ENCODE results near the gene POTEJ.
"Not testable (repeated sequence)": the region's sequence is repeated elsewhere in the genome, so short reads cannot be mapped to it uniquely, and the experiment has no call there.

POTEJ gene

GRCh38 chr2:130611140-130611539 lies at the start of gene POTEJ:
POTEJ (plus strand) TSS chr2:130611440; CDS start chr2:130611533, 93 bp downstream.
- not testable (repeated sequence) for DNase-seq

GRCh38 chr2:130566165-130566564 lies 45.1 kb upstream of the POTEJ start:
- not testable (repeated sequence) for DNase-seq

- DNase-seq: not testable (repeated sequence)
Observed at GRCh38 chr2:130571929-130572328, 39.3 kb upstream of the POTEJ start.

- DNase-seq: not testable (repeated sequence)
Observed at GRCh38 chr2:130574230-130574629, 37.0 kb upstream of the POTEJ start.

- not testable (repeated sequence) for DNase-seq
Observed at GRCh38 chr2:130576209-130576784, 34.9 kb upstream of the POTEJ start.

- not testable (repeated sequence) for DNase-seq
Observed at GRCh38 chr2:130577559-130577958, 33.7 kb upstream of the POTEJ start.

- not testable (repeated sequence) for DNase-seq
Observed at GRCh38 chr2:130579121-130579520, 32.1 kb upstream of the POTEJ start.

GRCh38 chr2:130581491-130581890 lies 29.7 kb upstream of the POTEJ start:
- DNase-seq: not testable (repeated sequence)

- not testable (repeated sequence) for DNase-seq
Observed at GRCh38 chr2:130582970-130583369, 28.3 kb upstream of the POTEJ start.

GRCh38 chr2:130583582-130583981 lies 27.7 kb upstream of the POTEJ start:
- not testable (repeated sequence) for DNase-seq

GRCh38 chr2:130584726-130585125 lies 26.5 kb upstream of the POTEJ start:
- not testable (repeated sequence) for DNase-seq

- not testable (repeated sequence) for DNase-seq
Observed at GRCh38 chr2:130588688-130589458, 22.4 kb upstream of the POTEJ start.

GRCh38 chr2:130590170-130590841 lies 20.9 kb upstream of the POTEJ start:
- DNase-seq: not testable (repeated sequence)

- DNase-seq: not testable (repeated sequence)
Observed at GRCh38 chr2:130590842-130591359, 20.3 kb upstream of the POTEJ start.

- not testable (repeated sequence) for DNase-seq
Observed at GRCh38 chr2:130592791-130593414, 18.3 kb upstream of the POTEJ start.

- not testable (repeated sequence) for DNase-seq
Observed at GRCh38 chr2:130594011-130594410, 17.2 kb upstream of the POTEJ start.

- not testable (repeated sequence) for DNase-seq
Observed at GRCh38 chr2:130596757-130597156, 14.5 kb upstream of the POTEJ start.

- not testable (repeated sequence) for DNase-seq
Observed at GRCh38 chr2:130597994-130598393, 13.2 kb upstream of the POTEJ start.

- DNase-seq: not testable (repeated sequence)
Observed at GRCh38 chr2:130598463-130598862, 12.8 kb upstream of the POTEJ start.

- not testable (repeated sequence) for DNase-seq
Observed at GRCh38 chr2:130599393-130599792, 11.8 kb upstream of the POTEJ start, which contains the start of gene CFC1. CFC1 (minus strand) TSS chr2:130599575; CDS start chr2:130599287, 288 bp downstream.

GRCh38 chr2:130599926-130600325 lies 11.3 kb upstream of the POTEJ start:
- DNase-seq: not testable (repeated sequence)

- DNase-seq: not testable (repeated sequence)
Observed at GRCh38 chr2:130601648-130602302, 9.5 kb upstream of the POTEJ start.

Data from kidney glomerular epithelial cell (primary cell).